Inferior parietal cortex (tissue), 1 donor: ENCODE data around the gene PDS5A.
"Not testable (repeated sequence)": the region's sequence is repeated elsewhere in the genome, so short reads cannot be mapped to it uniquely, and the experiment has no call there.

Experiments
- DNase-seq: peaks from one replicate; pipeline ENCODE4 v3.0.0-alpha.2; 2016; ENCODE audit errors: extremely low spot score

PDS5A gene

GRCh38 chr4:39840027-39840426 is 137.7 kb downstream of the PDS5A start:
- DNase-seq = no peak

GRCh38 chr4:39838431-39838830 is 139.3 kb downstream of the PDS5A start:
- DNase-seq = not testable (repeated sequence)

GRCh38 chr4:39834269-39834668 is 143.4 kb downstream of the PDS5A start:
- DNase-seq = no peak

GRCh38 chr4:39825741-39826231 is 151.9 kb downstream of the PDS5A start:
- no peak for DNase-seq

- no peak for DNase-seq
Observed at GRCh38 chr4:39825090-39825489, 152.6 kb downstream of the PDS5A start.

- no peak for DNase-seq
Observed at GRCh38 chr4:39823191-39823590, 154.5 kb downstream of the PDS5A start.

- DNase-seq = no peak
Observed at GRCh38 chr4:39822662-39823061, 155.0 kb downstream of the PDS5A start.

- no peak for DNase-seq
Observed at GRCh38 chr4:39821951-39822350, 155.8 kb downstream of the PDS5A start.

- no peak for DNase-seq
Observed at GRCh38 chr4:39820186-39820585, 157.5 kb downstream of the PDS5A start.

GRCh38 chr4:39818646-39819045 is 159.1 kb downstream of the PDS5A start:
- DNase-seq = no peak

- DNase-seq = no peak
Observed at GRCh38 chr4:39814403-39815185, 163.1 kb downstream of the PDS5A start.

GRCh38 chr4:39813761-39814160 is 163.9 kb downstream of the PDS5A start:
- DNase-seq = not testable (repeated sequence)

GRCh38 chr4:39813033-39813432 is 164.7 kb downstream of the PDS5A start:
- not testable (repeated sequence) for DNase-seq

GRCh38 chr4:39812500-39812899 is 165.2 kb downstream of the PDS5A start:
- no peak for DNase-seq

- no peak for DNase-seq
Observed at GRCh38 chr4:39808231-39808749, 169.4 kb downstream of the PDS5A start.

GRCh38 chr4:39802005-39802404 is 175.7 kb downstream of the PDS5A start:
- no peak for DNase-seq

- DNase-seq = not testable (repeated sequence)
Observed at GRCh38 chr4:39792976-39793375, 184.7 kb downstream of the PDS5A start.

GRCh38 chr4:39792529-39792928 is 185.2 kb downstream of the PDS5A start:
- no peak for DNase-seq

GRCh38 chr4:39792128-39792527 is 185.6 kb downstream of the PDS5A start:
- DNase-seq = no peak

- no peak for DNase-seq
Observed at GRCh38 chr4:39786838-39787237, 190.9 kb downstream of the PDS5A start.

GRCh38 chr4:39785083-39785482 is 192.6 kb downstream of the PDS5A start:
- no peak for DNase-seq

GRCh38 chr4:39781988-39782387 is 195.7 kb downstream of the PDS5A start:
- DNase-seq = not testable (repeated sequence)
